HepG2 (cell line): Measurements from ENCODE around the gene ALDH16A1. TPM values are rescaled to one million over a fixed set of nuclear protein-coding genes. Genes with fewer than 3 reads are reported as not detected.

ENCODE experiments used
- ATAC-seq: fragments of 200-7000 bp; cut with Tn5 transposase; 3 replicates; pipeline ENCODE4 v1.9.1; 2020; ENCODE audit warnings: mild to moderate bottlenecking, moderate library complexity
- BruUV-seq: library from RNA; stranded (reverse); fragments of 400-500 nt; replicated peaks from 2 replicates; lab custom pipeline; 2021; lab: Mats Ljungman, UMichigan
- CTCF ChIA-PET: fragments of 300-600 bp; formaldehyde crosslinking; extraction: SDS; loops from one replicate; lab custom pipeline; 2021; ENCODE audit warnings: low total read pairs, inconsistent platforms, low intra/inter-chr PET ratio; lab: Yijun Ruan, JAX
- POLR2A ChIA-PET: fragments of 350-600 bp; sonication (Branson Sonifier 250); formaldehyde crosslinking; loops from one replicate; lab custom pipeline; 2020; ENCODE audit warnings: antibody characterized with exemption, inconsistent platforms; lab: Yijun Ruan, JAX
- DNase-seq: peaks from one replicate; pipeline ENCODE4 v3.0.0-alpha.2; 2015; ENCODE audit warnings: low spot score
- FAIRE-seq: peaks from 3 replicates; lab custom pipeline; 2011; peaks lifted over from hg19 to GRCh38; lab: Jason Lieb, UNC
- H2AFZ ChIP-seq: one replicate; pipeline ENCODE4 v1.6.1; 2011; ENCODE audit warnings: low read length, inconsistent platforms
- H3K27ac ChIP-seq: fragments of 300-600 bp; 3 replicates; pipeline ENCODE4 v1.8.0; 2011; ENCODE audit warnings: mixed run types, mild to moderate bottlenecking, mixed read lengths, low read length, inconsistent platforms; ENCODE audit not compliant: insufficient read depth; ENCODE audit errors: extremely low read length
- H3K27me3 ChIP-seq, 2 experiments: fragments of 200-600 bp in 1 of 2; 2 replicates in 1 of 2; 3 replicates in 1 of 2; pipeline versions ENCODE4 v1.6.0 to v1.8.0; 2011; ENCODE audit warnings: low read length in 2 of 2, mild to moderate bottlenecking in 2 of 2, moderate library complexity in 2 of 2, inconsistent platforms in 1 of 2; ENCODE audit not compliant: insufficient read depth in 2 of 2, control insufficient read depth in 1 of 2
- H3K36me3 ChIP-seq, 2 experiments: fragments of 200-600 bp in 1 of 2; replicated peaks in 1 of 2; 2 replicates in 1 of 2; 3 replicates in 1 of 2; pipeline versions ENCODE4 v1.5.1 to v1.8.0; 2011; ENCODE audit warnings: low read length in 2 of 2, inconsistent platforms in 1 of 2; ENCODE audit not compliant: insufficient read depth in 2 of 2, control insufficient read depth in 1 of 2
- H3K4me1 ChIP-seq: 2 replicates; pipeline ENCODE4 v1.5.1; 2012; ENCODE audit warnings: low read length, inconsistent platforms; ENCODE audit not compliant: insufficient read depth
- H3K4me2 ChIP-seq: 2 replicates; pipeline ENCODE4 v1.6.0; 2011; ENCODE audit warnings: low read depth, low read length, inconsistent platforms
- H3K4me3 ChIP-seq, 3 experiments: fragments of 200-600 bp in 1 of 3; sonication (generic), shearing (Covaris generic) in 1 of 3; replicated peaks in 1 of 3; 2 replicates each; pipeline ENCODE4 v1.5.1; 2011 to 2016; ENCODE audit warnings: low read length in 3 of 3, inconsistent platforms in 2 of 3, low read depth in 2 of 3, mild to moderate bottlenecking in 2 of 3, control low read depth in 1 of 3, mixed read lengths in 1 of 3; ENCODE audit not compliant: insufficient read depth in 1 of 3
- H3K79me2 ChIP-seq: one replicate; pipeline ENCODE4 v1.6.1; 2011; ENCODE audit warnings: low read length, inconsistent platforms; ENCODE audit not compliant: insufficient read depth
- H3K9ac ChIP-seq: 2 replicates; pipeline ENCODE4 v1.6.0; 2011; ENCODE audit warnings: mild to moderate bottlenecking, low read depth, low read length, inconsistent platforms; ENCODE audit not compliant: insufficient read depth
- H3K9me3 ChIP-seq: 2 replicates; pipeline ENCODE4 v1.5.1; 2012; ENCODE audit warnings: mild to moderate bottlenecking, low read length
- H4K20me1 ChIP-seq: 2 replicates; pipeline ENCODE4 v1.6.0; 2011; ENCODE audit warnings: inconsistent platforms, mild to moderate bottlenecking, low read length, moderate library complexity; ENCODE audit not compliant: insufficient read depth
- KDM5A ChIP-seq: fragments of 200-600 bp; sonication (generic); IDR thresholded peaks from 2 replicates; pipeline ENCODE4 v1.7.0; 2018; ENCODE audit warnings: antibody characterized with exemption, mild to moderate bottlenecking, low read length, borderline replicate concordance
- KLF16 ChIP-seq, 2 experiments: sonication (generic) in 1 of 2; formaldehyde crosslinking in 1 of 2; IDR thresholded peaks; 2 replicates each; pipeline versions ENCODE4 v1.6.1 to v1.8.0; 2016 to 2023; ENCODE audit warnings: missing genetic modification reagents in 2 of 2, missing compliant biosample characterization in 1 of 2
- MTA3 ChIP-seq: sonication (generic); formaldehyde crosslinking; IDR thresholded peaks from 2 replicates; pipeline ENCODE4 v1.4.0; 2020; ENCODE audit warnings: missing genetic modification reagents
- NR2F1 ChIP-seq, 2 experiments: fragments of 450-650 bp in 1 of 2; formaldehyde crosslinking in 1 of 2; IDR thresholded peaks; 2 replicates each; pipeline versions ENCODE4 v1.5.0 to v1.6.1; 2016 to 2020; ENCODE audit warnings: mild to moderate bottlenecking in 1 of 2, missing compliant biosample characterization in 1 of 2, missing genetic modification reagents in 1 of 2, moderate library complexity in 1 of 2
- PAX8 ChIP-seq: sonication (generic); formaldehyde crosslinking; IDR thresholded peaks from 2 replicates; pipeline ENCODE4 v1.8.0; 2022; ENCODE audit warnings: mild to moderate bottlenecking, missing genetic modification reagents, borderline replicate concordance
- SNAPC2 ChIP-seq: sonication (generic); formaldehyde crosslinking; IDR thresholded peaks from 2 replicates; pipeline ENCODE4 v1.8.1; 2022; ENCODE audit warnings: mild to moderate bottlenecking, missing genetic modification reagents
- SOX13 ChIP-seq, 3 experiments: fragments of 450-650 bp in 1 of 3; sonication (generic) in 1 of 3; formaldehyde crosslinking in 1 of 3; IDR thresholded peaks in 2 of 3; conservative IDR thresholded peaks in 1 of 3; 2 replicates each; pipeline versions ENCODE4 v1.5.0 to v1.6.1; 2016 to 2020; ENCODE audit warnings: antibody characterized with exemption in 1 of 3, mild to moderate bottlenecking in 1 of 3, missing compliant biosample characterization in 1 of 3, missing genetic modification reagents in 1 of 3, moderate library complexity in 1 of 3
- ZFY ChIP-seq: sonication (generic); formaldehyde crosslinking; IDR thresholded peaks from 2 replicates; pipeline ENCODE4 v1.4.0; 2020; ENCODE audit warnings: missing genetic modification reagents
- ZNF101 ChIP-seq: sonication (generic); formaldehyde crosslinking; IDR thresholded peaks from 2 replicates; pipeline ENCODE4 v1.4.0; 2020; ENCODE audit warnings: mild to moderate bottlenecking, low read depth, missing genetic modification reagents, borderline replicate concordance
- ZNF331 ChIP-seq: sonication (generic); formaldehyde crosslinking; IDR thresholded peaks from 2 replicates; pipeline ENCODE4 v1.4.0; 2020; ENCODE audit warnings: missing genetic modification reagents
- ZNF567 ChIP-seq: sonication (generic); formaldehyde crosslinking; IDR thresholded peaks from 2 replicates; pipeline ENCODE4 v1.8.1; 2023; ENCODE audit warnings: mild to moderate bottlenecking, missing genetic modification reagents, borderline replicate concordance
- ZNF790 ChIP-seq: sonication (generic); formaldehyde crosslinking; IDR thresholded peaks from 2 replicates; pipeline ENCODE4 v1.8.0; 2022; ENCODE audit warnings: missing genetic modification reagents, mild to moderate bottlenecking, borderline replicate concordance
- WGBS: methylation state at CpG from one replicate; pipeline ENCODE4 v1.1.6; 2017; ENCODE audit warnings: low lambda C conversion rate; 5-methylcytosine and 5-hydroxymethylcytosine counted together
- in situ Hi-C: cut with HindIII; loops from 2 replicates; pipeline ENCODE4 v1.10.0; 2017; ENCODE audit warnings: low pct_unique_long_range_greater_than_20kb; ENCODE audit not compliant: extremely low pct_ligation_motif_present
- intact Hi-C: fragments of 100-400 bp; cut with micrococcal nuclease; formaldehyde crosslinking; loops from one replicate; pipeline ENCODE4 v1.10.0; 2022; ENCODE audit not compliant: unreplicated experiment
- polyA plus RNA-seq, 8 experiments: library from polyadenylated mRNA; depleted of rRNA in 3 of 8; stranded (reverse) in 7 of 8; unstranded in 1 of 8; fragments of >200 nt; fragmentation: Illumina TruSeq in 4 of 8; extraction: Trizol in 4 of 8; gene quantifications; 2 replicates each; pipeline versions ENCODE4 v1.2.1 to v1.2.3, GENCODE V29; 2011 to 2016; ENCODE audit warnings: low read depth in 4 of 8, missing spikeins in 1 of 8, mixed read lengths in 1 of 8; ENCODE audit not compliant: insufficient read depth in 1 of 8
- total RNA-seq, 5 experiments: library from RNA; depleted of rRNA; stranded (reverse); fragments of >200 nt; fragmentation: Illumina TruSeq; extraction: Trizol; gene quantifications; 2 replicates each; pipeline ENCODE4 v1.2.3, GENCODE V29; 2016; ENCODE audit warnings: low read depth in 1 of 5
- TF ChIP-seq, protein P1 (sequence below): IDR thresholded peaks from 2 replicates; pipeline ENCODE4 v1.6.1; 2016; ENCODE audit warnings: control low read depth
- TF ChIP-seq, protein P2 (sequence below): sonication (generic); formaldehyde crosslinking; IDR thresholded peaks from 2 replicates; pipeline ENCODE4 v1.5.1; 2020; ENCODE audit warnings: mild to moderate bottlenecking, missing genetic modification reagents, borderline replicate concordance
- TF ChIP-seq, protein P3 (sequence below): sonication (generic); formaldehyde crosslinking; IDR thresholded peaks from 2 replicates; pipeline ENCODE4 v1.8.1; 2023; ENCODE audit warnings: mild to moderate bottlenecking, missing genetic modification reagents, borderline replicate concordance

Gene ALDH16A1
- total and polyA plus RNA-seq, 2 of the 13 experiments (the other 11 are each of a cell fraction or from before 2014, with no cell fraction given): 8.4 to 34.9 TPM

GRCh38 chr19:49512970-49513745 is 60.1 kb downstream of the ALDH16A1 start:
- WGBS: 1% methylated on average over 22 of the region's 50 CpGs
- ATAC-seq (peak; percentile 87), DNase-seq (peak; percentile 89), FAIRE-seq (peak; percentile 57)
- Histone ChIP-seq H3K79me2 (peaks cover 21% of the 10 kb centered on the region), H4K20me1 (no peaks in the 10 kb centered on the region), H3K4me3 (peak overlapping the region; percentile 75 to 89 (median 76)), H3K36me3 (peaks cover 0 to 1% of the 10 kb centered on the region in 2 experiments; a peak in 2 of 5 replicates), H3K27me3 (no peaks in the 10 kb centered on the region), H3K27ac (peak overlapping the region; percentile 89), H3K9me3 (no peaks in the 10 kb centered on the region), H2AFZ (no peak overlapping the region), H3K4me1 (peaks cover 38% of the 10 kb centered on the region), H3K9ac (peak overlapping the region; percentile 88), H3K4me2 (peak overlapping the region; percentile 79)
- POLR2A ChIA-PET: interaction anchor here (0.6 to 2.7 kb wide), 33 partner anchors 9 to 164 kb away, joined by 3 to 29 read pairs (median 4); partner anchors contain the start of genes ALDH16A1, NOSIP, PIH1D1 and PRMT1
- in situ Hi-C loops (no loop called here), intact Hi-C loops (loop anchor here (2.0 kb wide), 1 partner anchor 160 kb away; no protein-coding TSS in a partner anchor)
- CTCF ChIA-PET: interaction anchor here (0.6 kb wide), 1 partner anchor 52 kb away, joined by 3 read pairs; no protein-coding TSS in a partner anchor
- no TSS peak for BruUV-seq
- TF ChIP-seq ZNF567 (CRISPR knock-in tag): peak; percentile 60; the same call in 1 of the 2 replicates
- peak in 1 of 2 experiments; percentile 69; a peak in 1 of 4 replicates for TF ChIP-seq KLF16 (CRISPR knock-in tag; IDR thresholded peaks at IDR 0.05)
- TF ChIP-seq, protein P1, sequence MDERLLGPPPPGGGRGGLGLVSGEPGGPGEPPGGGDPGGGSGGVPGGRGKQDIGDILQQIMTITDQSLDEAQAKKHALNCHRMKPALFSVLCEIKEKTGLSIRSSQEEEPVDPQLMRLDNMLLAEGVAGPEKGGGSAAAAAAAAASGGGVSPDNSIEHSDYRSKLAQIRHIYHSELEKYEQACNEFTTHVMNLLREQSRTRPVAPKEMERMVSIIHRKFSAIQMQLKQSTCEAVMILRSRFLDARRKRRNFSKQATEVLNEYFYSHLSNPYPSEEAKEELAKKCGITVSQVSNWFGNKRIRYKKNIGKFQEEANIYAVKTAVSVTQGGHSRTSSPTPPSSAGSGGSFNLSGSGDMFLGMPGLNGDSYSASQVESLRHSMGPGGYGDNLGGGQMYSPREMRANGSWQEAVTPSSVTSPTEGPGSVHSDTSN (CRISPR knock-in tag): no peak
- peak; percentile 79 for TF ChIP-seq ZNF331 (CRISPR knock-in tag)
- no peak for TF ChIP-seq NR2F1 (CRISPR knock-in tag; IDR thresholded peaks at IDR 0.05)
- no peak; the same call in 1 of the 2 replicates for TF ChIP-seq SOX13 (IDR thresholded peaks at IDR 0.05)
- TF ChIP-seq SOX13 (CRISPR knock-in tag; conservative IDR thresholded peaks at IDR 0.05 in 1 of 2, IDR thresholded peaks at IDR 0.05 in 1 of 2): peak in 1 of 2 experiments; percentile 68; a peak in 2 of 4 replicates
- peak; percentile 50; the same call in 1 of the 2 replicates for TF ChIP-seq SNAPC2 (CRISPR knock-in tag)
- TF ChIP-seq ZNF101 (CRISPR knock-in tag): no peak
- 0 out of 2 replicates have a peak, but pooled peaks have one; percentile 37 for TF ChIP-seq PAX8 (CRISPR knock-in tag)
- no peak for TF ChIP-seq KDM5A
- TF ChIP-seq, protein P2, sequence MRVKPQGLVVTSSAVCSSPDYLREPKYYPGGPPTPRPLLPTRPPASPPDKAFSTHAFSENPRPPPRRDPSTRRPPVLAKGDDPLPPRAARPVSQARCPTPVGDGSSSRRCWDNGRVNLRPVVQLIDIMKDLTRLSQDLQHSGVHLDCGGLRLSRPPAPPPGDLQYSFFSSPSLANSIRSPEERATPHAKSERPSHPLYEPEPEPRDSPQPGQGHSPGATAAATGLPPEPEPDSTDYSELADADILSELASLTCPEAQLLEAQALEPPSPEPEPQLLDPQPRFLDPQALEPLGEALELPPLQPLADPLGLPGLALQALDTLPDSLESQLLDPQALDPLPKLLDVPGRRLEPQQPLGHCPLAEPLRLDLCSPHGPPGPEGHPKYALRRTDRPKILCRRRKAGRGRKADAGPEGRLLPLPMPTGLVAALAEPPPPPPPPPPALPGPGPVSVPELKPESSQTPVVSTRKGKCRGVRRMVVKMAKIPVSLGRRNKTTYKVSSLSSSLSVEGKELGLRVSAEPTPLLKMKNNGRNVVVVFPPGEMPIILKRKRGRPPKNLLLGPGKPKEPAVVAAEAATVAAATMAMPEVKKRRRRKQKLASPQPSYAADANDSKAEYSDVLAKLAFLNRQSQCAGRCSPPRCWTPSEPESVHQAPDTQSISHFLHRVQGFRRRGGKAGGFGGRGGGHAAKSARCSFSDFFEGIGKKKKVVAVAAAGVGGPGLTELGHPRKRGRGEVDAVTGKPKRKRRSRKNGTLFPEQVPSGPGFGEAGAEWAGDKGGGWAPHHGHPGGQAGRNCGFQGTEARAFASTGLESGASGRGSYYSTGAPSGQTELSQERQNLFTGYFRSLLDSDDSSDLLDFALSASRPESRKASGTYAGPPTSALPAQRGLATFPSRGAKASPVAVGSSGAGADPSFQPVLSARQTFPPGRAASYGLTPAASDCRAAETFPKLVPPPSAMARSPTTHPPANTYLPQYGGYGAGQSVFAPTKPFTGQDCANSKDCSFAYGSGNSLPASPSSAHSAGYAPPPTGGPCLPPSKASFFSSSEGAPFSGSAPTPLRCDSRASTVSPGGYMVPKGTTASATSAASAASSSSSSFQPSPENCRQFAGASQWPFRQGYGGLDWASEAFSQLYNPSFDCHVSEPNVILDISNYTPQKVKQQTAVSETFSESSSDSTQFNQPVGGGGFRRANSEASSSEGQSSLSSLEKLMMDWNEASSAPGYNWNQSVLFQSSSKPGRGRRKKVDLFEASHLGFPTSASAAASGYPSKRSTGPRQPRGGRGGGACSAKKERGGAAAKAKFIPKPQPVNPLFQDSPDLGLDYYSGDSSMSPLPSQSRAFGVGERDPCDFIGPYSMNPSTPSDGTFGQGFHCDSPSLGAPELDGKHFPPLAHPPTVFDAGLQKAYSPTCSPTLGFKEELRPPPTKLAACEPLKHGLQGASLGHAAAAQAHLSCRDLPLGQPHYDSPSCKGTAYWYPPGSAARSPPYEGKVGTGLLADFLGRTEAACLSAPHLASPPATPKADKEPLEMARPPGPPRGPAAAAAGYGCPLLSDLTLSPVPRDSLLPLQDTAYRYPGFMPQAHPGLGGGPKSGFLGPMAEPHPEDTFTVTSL (CRISPR knock-in tag): no peak
- TF ChIP-seq ZFY (CRISPR knock-in tag): peak; percentile 82
- TF ChIP-seq MTA3 (CRISPR knock-in tag): no peak
- TF ChIP-seq, protein P3, sequence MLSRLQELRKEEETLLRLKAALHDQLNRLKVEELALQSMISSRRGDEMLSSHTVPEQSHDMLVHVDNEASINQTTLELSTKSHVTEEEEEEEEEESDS (CRISPR knock-in tag): no peak
- peak; percentile 77; the same call in 1 of the 2 replicates for TF ChIP-seq ZNF790 (CRISPR knock-in tag)
